ENCODE data around the gene NLRX1.

- TF ChIP-seq CTCF (IDR thresholded peaks at IDR 0.05), result no peak
- no peak for TF ChIP-seq POLR2A (IDR thresholded peaks at IDR 0.05)
Observed at GRCh38 chr11:119202554-119202953, 34.0 kb downstream of the NLRX1 start.
